HL-60 (cell line): Measurements from ENCODE around the gene CYTH4.
A peak's percentile ranks its signal among the peaks of the same experiment; 100 is the strongest.

Experiments used
- CTCF ChIP-seq: IDR thresholded peaks from one replicate; pipeline ENCODE4 v1.5.1; 2011; ENCODE audit warnings: low read length, control low read depth, inconsistent platforms; ENCODE audit not compliant: insufficient read depth
- GABPA ChIP-seq: IDR thresholded peaks from 2 replicates; pipeline ENCODE4 v1.6.1; 2012; ENCODE audit warnings: low read depth
- POLR2AphosphoS5 ChIP-seq: IDR thresholded peaks from 2 replicates; pipeline ENCODE4 v1.6.1; 2012; ENCODE audit warnings: low read depth
- REST ChIP-seq: IDR thresholded peaks from 2 replicates; pipeline ENCODE4 v1.6.1; 2012; ENCODE audit warnings: low read depth; ENCODE audit not compliant: insufficient replicate concordance

- TF ChIP-seq CTCF (no peak), GABPA (no peak), REST (no peak), POLR2AphosphoS5 (peak; percentile 53)
Measured at GRCh38 chr22:37279331-37280181, 2.8 kb upstream of the CYTH4 start.
